ENCODE results near the gene USP28. TPM values are rescaled to one million over a fixed set of nuclear protein-coding genes. Genes with fewer than 3 reads are reported as not detected.

USP28 gene
- total RNA-seq, 1 donor from 2014 or later: 28.9 TPM

DNA sequence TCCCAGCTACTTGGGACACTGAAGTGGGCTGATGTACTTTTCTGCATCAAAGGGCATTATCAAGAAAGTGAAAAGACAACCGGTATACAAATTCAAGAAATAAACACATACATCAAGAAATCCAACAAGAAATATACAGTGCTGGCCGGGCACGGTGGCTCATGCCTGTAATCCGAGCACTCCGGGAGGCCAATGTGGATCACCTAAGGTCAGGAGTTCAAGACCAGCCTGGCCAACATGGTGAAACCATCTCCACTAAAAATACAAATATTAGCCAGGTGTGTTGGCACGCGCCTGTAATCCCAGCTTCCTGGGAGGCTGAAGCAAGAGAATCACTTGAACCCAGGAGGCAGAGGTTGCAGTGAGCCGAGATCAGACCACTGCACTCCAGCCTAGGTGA, 9.5 kb downstream of the USP28 start:
- ATAC-seq: no peak
- no peak for DNase-seq
- Histone ChIP-seq H3K9me3 (no peaks in the 10 kb centered on the region), H3K27ac (no peak overlapping the region), H3K27me3 (no peaks in the 10 kb centered on the region), H3K4me3 (no peak overlapping the region), H3K4me1 (no peaks in the 10 kb centered on the region), H3K36me3 (no peaks in the 10 kb centered on the region)
- TF ChIP-seq, protein P1, sequence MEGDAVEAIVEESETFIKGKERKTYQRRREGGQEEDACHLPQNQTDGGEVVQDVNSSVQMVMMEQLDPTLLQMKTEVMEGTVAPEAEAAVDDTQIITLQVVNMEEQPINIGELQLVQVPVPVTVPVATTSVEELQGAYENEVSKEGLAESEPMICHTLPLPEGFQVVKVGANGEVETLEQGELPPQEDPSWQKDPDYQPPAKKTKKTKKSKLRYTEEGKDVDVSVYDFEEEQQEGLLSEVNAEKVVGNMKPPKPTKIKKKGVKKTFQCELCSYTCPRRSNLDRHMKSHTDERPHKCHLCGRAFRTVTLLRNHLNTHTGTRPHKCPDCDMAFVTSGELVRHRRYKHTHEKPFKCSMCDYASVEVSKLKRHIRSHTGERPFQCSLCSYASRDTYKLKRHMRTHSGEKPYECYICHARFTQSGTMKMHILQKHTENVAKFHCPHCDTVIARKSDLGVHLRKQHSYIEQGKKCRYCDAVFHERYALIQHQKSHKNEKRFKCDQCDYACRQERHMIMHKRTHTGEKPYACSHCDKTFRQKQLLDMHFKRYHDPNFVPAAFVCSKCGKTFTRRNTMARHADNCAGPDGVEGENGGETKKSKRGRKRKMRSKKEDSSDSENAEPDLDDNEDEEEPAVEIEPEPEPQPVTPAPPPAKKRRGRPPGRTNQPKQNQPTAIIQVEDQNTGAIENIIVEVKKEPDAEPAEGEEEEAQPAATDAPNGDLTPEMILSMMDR (IDR thresholded peaks at IDR 0.05): no peak
- intact Hi-C loops (cut with DNase I): no loop called here

DNA sequence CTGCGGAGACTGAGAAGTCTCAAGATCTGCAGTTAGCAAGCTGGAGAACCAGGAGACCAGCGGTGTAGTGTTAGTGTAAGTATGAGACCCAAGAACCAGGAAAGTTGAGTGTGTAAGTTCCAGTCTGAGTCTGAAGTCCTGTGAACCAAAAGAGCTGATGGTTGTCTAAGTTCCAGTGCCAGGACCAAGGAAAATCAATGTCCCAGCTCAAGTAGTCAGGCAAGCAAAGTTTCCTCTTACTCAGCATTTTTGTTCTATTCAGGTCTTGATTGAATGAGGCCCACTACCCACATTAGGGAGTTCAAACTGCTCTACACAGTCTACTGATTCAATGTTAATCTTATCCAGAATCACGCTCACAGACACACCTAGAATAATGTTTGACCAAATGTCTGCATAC, 11.0 kb downstream of the USP28 start:
- DNase-seq (no peak), ATAC-seq (no peak)
- H3K9me3 ChIP-seq: no peaks in the 10 kb centered on the region
- TF ChIP-seq, protein P1 (IDR thresholded peaks at IDR 0.05): no peak
- no peak overlapping the region for H3K27ac ChIP-seq
- no peaks in the 10 kb centered on the region for H3K36me3 ChIP-seq
- peaks cover 7% of the 10 kb centered on the region for H3K4me1 ChIP-seq
- H3K4me3 ChIP-seq: no peak overlapping the region
- intact Hi-C loops (cut with DNase I): no loop called here
- H3K27me3 ChIP-seq: no peaks in the 10 kb centered on the region

- Histone ChIP-seq H3K4me3 (no peak overlapping the region), H3K9me3 (no peaks in the 10 kb centered on the region), H3K27ac (no peak overlapping the region), H3K4me1 (peaks cover 8% of the 10 kb centered on the region), H3K36me3 (no peaks in the 10 kb centered on the region), H3K27me3 (no peaks in the 10 kb centered on the region)
- no peak for DNase-seq
- TF ChIP-seq, protein P1 (IDR thresholded peaks at IDR 0.05): no peak
- intact Hi-C loops (cut with DNase I): no loop called here
- ATAC-seq: no peak
Observed at GRCh38 chr11:113862435-113862834, 12.9 kb downstream of the USP28 start.

DNA sequence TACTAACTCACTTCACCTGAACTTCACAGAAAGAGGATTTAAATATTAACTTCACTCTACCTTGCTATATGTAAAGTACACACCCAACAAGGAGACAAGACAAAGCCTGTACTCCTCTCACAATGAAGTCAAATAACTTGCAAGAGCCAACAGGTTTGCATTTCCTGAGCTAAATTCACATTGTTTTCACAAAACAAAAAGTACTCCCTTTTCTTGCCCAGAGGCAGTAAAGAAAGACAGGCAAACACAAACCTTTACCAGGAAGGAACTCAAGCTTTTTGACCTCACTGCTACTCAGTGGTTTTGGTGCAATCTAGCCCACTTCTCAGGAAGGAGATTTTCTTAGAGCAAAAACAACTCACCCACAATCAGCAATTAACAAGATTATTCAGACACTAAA, 15.7 kb downstream of the USP28 start:
- TF ChIP-seq, protein P1 (IDR thresholded peaks at IDR 0.05): no peak
- intact Hi-C loops (cut with DNase I): no loop called here
- DNase-seq (no peak), ATAC-seq (no peak)
- Histone ChIP-seq H3K9me3 (no peaks in the 10 kb centered on the region), H3K36me3 (no peaks in the 10 kb centered on the region), H3K4me1 (peaks cover 8% of the 10 kb centered on the region), H3K27me3 (no peaks in the 10 kb centered on the region), H3K4me3 (no peak overlapping the region), H3K27ac (no peak overlapping the region)

DNA sequence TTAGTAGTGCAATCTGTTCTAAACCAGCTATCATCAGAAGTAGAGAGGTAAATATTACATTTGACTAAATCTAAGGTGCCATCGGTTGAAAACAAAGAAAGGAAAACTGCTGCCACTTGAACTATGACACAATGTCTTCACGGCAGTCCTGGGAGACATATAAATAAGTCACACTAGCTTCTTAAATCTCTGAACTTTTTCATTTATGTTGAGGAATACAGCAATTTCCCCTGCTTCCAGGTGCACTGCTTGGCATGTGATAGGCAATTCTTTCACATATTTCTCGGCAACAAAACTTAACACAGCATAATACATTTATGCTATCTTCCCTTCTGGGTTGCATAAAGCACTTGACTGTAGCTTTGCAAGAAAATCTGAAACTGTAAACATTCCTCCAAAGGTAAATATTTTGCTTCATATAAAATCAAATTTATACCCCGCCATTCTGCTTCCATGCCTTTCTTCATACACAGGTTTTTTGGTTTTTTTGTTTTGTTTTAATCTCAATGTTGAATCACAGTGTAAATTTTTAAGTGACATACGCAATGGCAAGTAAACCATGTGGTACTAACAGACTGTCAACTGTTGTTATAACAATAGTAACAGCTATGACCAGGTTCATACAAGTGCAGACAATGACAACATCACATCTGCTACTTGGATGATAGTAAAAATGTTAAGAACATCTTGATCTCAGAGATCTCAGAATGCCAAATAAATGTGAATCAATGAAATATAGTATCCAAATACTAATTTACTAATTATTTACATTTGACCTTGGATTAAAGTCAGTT, 18.2 kb downstream of the USP28 start:
- no peaks in the 10 kb centered on the region for H3K27me3 ChIP-seq

More for the DNA sequence above, 18.2 kb downstream of the USP28 start:
- no peak overlapping the region for H3K27ac ChIP-seq
- peaks cover 8% of the 10 kb centered on the region for H3K4me1 ChIP-seq
- TF ChIP-seq, protein P1 (IDR thresholded peaks at IDR 0.05): no peak
- H3K9me3 ChIP-seq: no peaks in the 10 kb centered on the region
- intact Hi-C loops (cut with DNase I): no loop called here
- no peak for DNase-seq
- H3K4me3 ChIP-seq: no peak overlapping the region
- H3K36me3 ChIP-seq: peaks cover 7% of the 10 kb centered on the region
- ATAC-seq: no peak
